RKO (cell line): ENCODE measurements around the gene NUSAP1.
"Not testable (repeated sequence)": the region's sequence is repeated elsewhere in the genome, so short reads cannot be mapped to it uniquely, and the experiment has no call there.

Experiments
- DNase-seq: peaks from one replicate; pipeline ENCODE4 v3.0.0-alpha.2; 2016; ENCODE audit warnings: low spot score

NUSAP1 gene

GRCh38 chr15:41411441-41411840 is 78.8 kb downstream of the NUSAP1 start:
- no peak for DNase-seq

GRCh38 chr15:41416128-41416741 is 83.6 kb downstream of the NUSAP1 start:
- peak; percentile 24 for DNase-seq

GRCh38 chr15:41416742-41417417 is 84.2 kb downstream of the NUSAP1 start, which contains the start of gene RTF1:
TSS of gene RTF1 (plus strand) at chr15:41417095. CDS start at chr15:41417116, 21 bp downstream.
- DNase-seq: peak; percentile 87

GRCh38 chr15:41417418-41418195 is 84.9 kb downstream of the NUSAP1 start:
- peak; percentile 47 for DNase-seq

GRCh38 chr15:41423979-41424659 is 91.4 kb downstream of the NUSAP1 start:
- no peak for DNase-seq

GRCh38 chr15:41424809-41425208 is 92.1 kb downstream of the NUSAP1 start:
- DNase-seq: no peak

GRCh38 chr15:41425907-41426306 is 93.2 kb downstream of the NUSAP1 start:
- DNase-seq: not testable (repeated sequence)

- DNase-seq: no peak
Observed at GRCh38 chr15:41429003-41429890, 96.6 kb downstream of the NUSAP1 start.
